Retinal pigment epithelial cell (primary cell): Measurements from ENCODE around the gene UHMK1.
"Not testable (repeated sequence)": the region's sequence is repeated elsewhere in the genome, so short reads cannot be mapped to it uniquely, and the experiment has no call there.

Source experiments
- DNase-seq: peaks from one replicate; pipeline ENCODE4 v3.0.0-alpha.2; 2010; ENCODE audit warnings: low read depth
- H3K4me3 ChIP-seq: 2 replicates; pipeline ENCODE4 v1.5.1; 2011; ENCODE audit warnings: mild to moderate bottlenecking, low read length, control low read depth, moderate library complexity
- CTCF ChIP-seq: conservative IDR thresholded peaks from 2 replicates; pipeline ENCODE4 v1.5.1; 2011; ENCODE audit warnings: low read depth, low read length, control low read depth, inconsistent platforms

Gene UHMK1

DNA sequence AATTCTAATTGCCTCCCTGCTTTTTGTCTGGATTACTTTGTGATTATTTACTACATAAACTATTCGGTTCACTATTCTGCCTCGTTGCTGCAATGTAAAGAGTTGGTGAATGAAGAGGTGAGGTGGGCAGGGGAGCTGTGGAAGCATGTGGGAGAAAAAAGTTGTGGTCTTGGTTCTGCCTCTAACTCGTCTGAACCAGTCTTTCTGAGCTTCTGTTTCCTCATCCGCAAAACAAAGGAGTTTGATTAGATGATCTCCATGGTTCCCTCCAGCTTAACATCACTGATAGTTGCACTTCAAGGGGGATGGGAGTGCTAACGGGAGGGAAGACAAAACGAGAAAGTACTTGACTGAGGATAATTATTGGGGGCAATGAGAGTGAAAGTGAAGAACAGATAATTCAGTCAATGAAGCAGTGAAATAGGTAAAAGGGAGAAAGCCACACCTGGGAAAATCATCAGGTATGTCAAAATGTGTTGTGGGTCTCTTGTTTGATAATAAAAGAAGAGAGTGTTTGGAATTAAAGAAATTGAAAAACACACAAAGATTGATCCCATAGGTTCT lies 26.2 kb upstream of the UHMK1 start:
- no peak overlapping the region for H3K4me3 ChIP-seq
- no peak for DNase-seq
- no peak for TF ChIP-seq CTCF

DNA sequence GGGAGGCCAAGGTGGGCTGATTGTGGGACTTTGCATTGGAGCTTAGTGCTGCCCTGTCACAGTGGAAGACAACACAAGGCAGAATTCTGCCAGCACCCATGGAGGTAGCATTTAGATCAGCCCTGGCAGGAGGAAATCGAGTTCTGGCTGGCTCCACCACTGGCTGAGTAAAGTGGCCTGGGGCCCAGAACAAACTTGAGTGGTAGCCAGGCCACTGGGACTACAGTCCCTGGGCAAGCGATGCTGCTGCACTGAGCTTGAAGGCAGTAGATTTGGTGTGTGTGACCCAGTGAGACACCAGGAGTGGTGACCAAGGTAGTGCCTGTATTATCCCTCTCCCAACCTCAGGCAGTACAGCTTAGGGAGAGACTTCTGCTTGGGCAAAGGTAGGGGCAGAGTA lies 22.5 kb upstream of the UHMK1 start:
- no peak overlapping the region for H3K4me3 ChIP-seq
- no peak for DNase-seq
- TF ChIP-seq CTCF = no peak

DNA sequence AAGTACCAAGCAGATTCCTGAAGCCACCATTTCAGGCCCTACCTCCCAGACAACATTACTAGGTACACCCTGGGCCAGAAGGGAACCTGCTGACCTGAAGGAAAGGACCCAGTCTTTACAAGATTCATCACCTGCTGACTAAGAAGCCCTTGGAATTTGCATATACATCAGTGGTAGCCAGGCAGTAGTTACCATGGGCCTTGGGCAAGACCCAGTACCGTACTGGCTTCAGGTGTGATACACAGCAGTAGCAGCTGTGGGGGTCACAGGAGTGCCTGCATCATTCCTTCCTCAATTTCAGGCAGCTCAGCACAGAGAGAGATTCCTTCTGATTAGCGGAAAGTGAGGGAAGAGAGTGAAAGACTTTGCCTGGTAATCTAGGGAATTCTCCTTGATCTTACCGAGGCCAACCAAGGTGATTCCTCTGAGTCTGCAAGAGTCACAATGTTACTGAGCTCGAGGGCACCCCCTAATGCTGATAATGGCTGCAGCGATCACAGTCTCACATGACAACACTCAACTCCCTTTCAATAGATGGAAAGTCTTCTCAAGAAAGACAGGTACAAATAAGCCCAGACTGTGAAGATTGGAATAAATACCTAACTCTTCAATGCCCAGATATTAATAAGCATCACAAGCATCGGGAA lies 22.0 kb upstream of the UHMK1 start:
- DNase-seq = no peak

DNA sequence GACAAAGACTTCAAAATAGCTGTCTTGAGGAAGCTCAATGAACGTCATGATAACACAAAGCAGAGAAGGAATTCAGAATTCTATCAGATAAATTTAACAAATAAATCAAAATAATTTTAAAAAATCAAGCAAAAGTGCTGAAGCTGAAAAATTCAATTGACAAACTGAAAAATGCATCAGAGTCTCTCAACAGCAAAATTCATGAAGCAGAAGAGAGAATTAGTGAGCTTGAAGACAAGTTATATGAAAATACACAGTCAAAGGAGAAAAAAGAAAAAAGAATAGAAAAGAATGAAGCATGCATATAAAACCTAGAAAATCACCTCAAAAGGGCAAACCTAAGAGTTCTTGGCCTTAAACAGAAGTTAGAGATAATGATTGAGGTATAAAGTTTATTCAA lies 21.0 kb upstream of the UHMK1 start:
- no peak overlapping the region for H3K4me3 ChIP-seq
- no peak for DNase-seq
- no peak for TF ChIP-seq CTCF

More for the DNA sequence above, 22.0 kb upstream of the UHMK1 start:
- TF ChIP-seq CTCF = no peak
- no peak overlapping the region for H3K4me3 ChIP-seq

- TF ChIP-seq CTCF = no peak
- H3K4me3 ChIP-seq = no peak overlapping the region
- DNase-seq = no peak
Measured at GRCh38 chr1:162485236-162485635, 12.4 kb upstream of the UHMK1 start.

GRCh38 chr1:162487241-162487640 lies 10.4 kb upstream of the UHMK1 start:
- no peak for DNase-seq
- no peak overlapping the region for H3K4me3 ChIP-seq
- no peak for TF ChIP-seq CTCF

GRCh38 chr1:162488219-162488618 lies 9.4 kb upstream of the UHMK1 start:
- TF ChIP-seq CTCF = no peak
- DNase-seq = no peak
- H3K4me3 ChIP-seq = no peak overlapping the region

GRCh38 chr1:162495531-162496233 lies 1.9 kb upstream of the UHMK1 start:
- H3K4me3 ChIP-seq, DNase-seq: not testable (repeated sequence)
